ENCODE results near the gene RALBP1. TPM values are rescaled to one million over a fixed set of nuclear protein-coding genes. Genes with fewer than 3 reads are reported as not detected.
"Not testable (repeated sequence)": the region's sequence is repeated elsewhere in the genome, so short reads cannot be mapped to it uniquely, and the experiment has no call there.

The RALBP1 gene
- total RNA-seq, 1 experiment from 2014 or later, result 65.3 TPM

GRCh38 chr18:9450920-9451319 is 24.4 kb upstream of the RALBP1 start:
- DNase-seq (ENCODE audit: low spot score); in situ Hi-C loops (cut with HindIII; ENCODE audit: low sequenced_read_pairs): not testable (repeated sequence)

GRCh38 chr18:9453283-9453682 is 22.0 kb upstream of the RALBP1 start:
- no peak for DNase-seq (ENCODE audit: low spot score)
- in situ Hi-C loops (cut with HindIII; ENCODE audit: low sequenced_read_pairs), result no loop called here

- no peak for DNase-seq (ENCODE audit: low spot score)
- in situ Hi-C loops (cut with HindIII; ENCODE audit: low sequenced_read_pairs), result no loop called here
These were observed 21.1 kb upstream of the RALBP1 start for GRCh38 chr18:9454061-9454703.

- in situ Hi-C loops (cut with HindIII; ENCODE audit: low sequenced_read_pairs), result no loop called here
- DNase-seq (ENCODE audit: low spot score), result no peak
These were observed 19.4 kb upstream of the RALBP1 start for GRCh38 chr18:9455718-9456511.

- no peak for DNase-seq (ENCODE audit: low spot score)
- in situ Hi-C loops (cut with HindIII; ENCODE audit: low sequenced_read_pairs), result no loop called here
These were observed 9.2 kb upstream of the RALBP1 start for GRCh38 chr18:9466127-9466526.

- in situ Hi-C loops (cut with HindIII; ENCODE audit: low sequenced_read_pairs), result no loop called here
- DNase-seq (ENCODE audit: low spot score), result no peak
These were observed 8.5 kb upstream of the RALBP1 start for GRCh38 chr18:9466846-9467245.

GRCh38 chr18:9468998-9469397 is 6.3 kb upstream of the RALBP1 start:
- in situ Hi-C loops (cut with HindIII; ENCODE audit: low sequenced_read_pairs), result no loop called here
- DNase-seq (ENCODE audit: low spot score), result no peak

GRCh38 chr18:9469685-9470084 is 5.6 kb upstream of the RALBP1 start:
- no peak for DNase-seq (ENCODE audit: low spot score)
- in situ Hi-C loops (cut with HindIII; ENCODE audit: low sequenced_read_pairs), result no loop called here

- in situ Hi-C loops (cut with HindIII; ENCODE audit: low sequenced_read_pairs), result no loop called here
- peak; percentile 83 for DNase-seq (ENCODE audit: low spot score)
These were observed 968 bp upstream of the RALBP1 start for GRCh38 chr18:9474108-9474982.

- DNase-seq (ENCODE audit: low spot score), result peak; percentile 24
- in situ Hi-C loops (cut with HindIII; ENCODE audit: low sequenced_read_pairs), result no loop called here
These were observed 604 bp downstream of the RALBP1 start for GRCh38 chr18:9475643-9476591.

GRCh38 chr18:9476949-9477348 is 1.6 kb downstream of the RALBP1 start:
- in situ Hi-C loops (cut with HindIII; ENCODE audit: low sequenced_read_pairs); DNase-seq (ENCODE audit: low spot score): not testable (repeated sequence)

GRCh38 chr18:9477509-9477908 is 2.2 kb downstream of the RALBP1 start:
- in situ Hi-C loops (cut with HindIII; ENCODE audit: low sequenced_read_pairs), result no loop called here

GRCh38 chr18:9478545-9478944 is 3.2 kb downstream of the RALBP1 start:
- in situ Hi-C loops (cut with HindIII; ENCODE audit: low sequenced_read_pairs), result no loop called here

More at GRCh38 chr18:9477509-9477908, 2.2 kb downstream of the RALBP1 start:
- no peak for DNase-seq (ENCODE audit: low spot score)

GRCh38 chr18:9482790-9483189 is 7.5 kb downstream of the RALBP1 start:
- no peak for DNase-seq (ENCODE audit: low spot score)
- in situ Hi-C loops (cut with HindIII; ENCODE audit: low sequenced_read_pairs), result no loop called here

More at GRCh38 chr18:9478545-9478944, 3.2 kb downstream of the RALBP1 start:
- DNase-seq (ENCODE audit: low spot score), result no peak

- in situ Hi-C loops (cut with HindIII; ENCODE audit: low sequenced_read_pairs), result no loop called here
- no peak for DNase-seq (ENCODE audit: low spot score)
These were observed 8.2 kb downstream of the RALBP1 start for GRCh38 chr18:9483526-9483925.

- in situ Hi-C loops (cut with HindIII; ENCODE audit: low sequenced_read_pairs), result not testable (repeated sequence)
These were observed 9.5 kb downstream of the RALBP1 start for GRCh38 chr18:9484856-9485255.

GRCh38 chr18:9488538-9488937 is 13.2 kb downstream of the RALBP1 start:
- in situ Hi-C loops (cut with HindIII; ENCODE audit: low sequenced_read_pairs), result no loop called here
- no peak for DNase-seq (ENCODE audit: low spot score)

More at GRCh38 chr18:9484856-9485255, 9.5 kb downstream of the RALBP1 start:
- DNase-seq (ENCODE audit: low spot score), result not testable (repeated sequence)

GRCh38 chr18:9494778-9495331 is 19.5 kb downstream of the RALBP1 start:
- no peak for DNase-seq (ENCODE audit: low spot score)
- in situ Hi-C loops (cut with HindIII; ENCODE audit: low sequenced_read_pairs), result no loop called here
